Endometrium (tissue), 2 donors: ENCODE results near the gene LAMP5.

Experiments
- FAIRE-seq: peaks from 2 replicates; lab custom pipeline; 2012; peaks lifted over from hg19 to GRCh38; lab: Jason Lieb, UNC
- donor health status: control.
- donor health status: control.

LAMP5 gene

DNA sequence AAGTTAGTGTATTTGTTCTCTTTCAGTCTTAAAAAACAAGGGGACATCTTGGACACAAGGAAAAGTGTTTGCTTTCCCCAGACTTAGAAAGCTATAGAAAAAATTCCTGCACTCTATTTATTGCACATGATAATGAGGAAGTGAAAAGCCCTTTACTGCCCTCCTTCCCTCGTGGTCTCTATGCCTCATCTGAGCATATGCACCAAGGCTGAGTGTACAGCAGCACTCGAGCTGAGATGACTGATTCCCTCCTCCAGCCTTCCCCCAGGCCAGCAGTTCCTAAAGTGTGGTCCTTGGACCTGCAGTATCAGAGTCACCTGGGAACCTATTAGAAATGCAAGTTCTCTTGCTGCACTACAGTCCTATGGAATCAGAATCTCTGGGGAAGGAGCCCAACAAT, 14.3 kb upstream of the LAMP5 start:
- no peak for FAIRE-seq

GRCh38 chr20:9501473-9501872, 12.9 kb upstream of the LAMP5 start:
- no peak for FAIRE-seq

DNA sequence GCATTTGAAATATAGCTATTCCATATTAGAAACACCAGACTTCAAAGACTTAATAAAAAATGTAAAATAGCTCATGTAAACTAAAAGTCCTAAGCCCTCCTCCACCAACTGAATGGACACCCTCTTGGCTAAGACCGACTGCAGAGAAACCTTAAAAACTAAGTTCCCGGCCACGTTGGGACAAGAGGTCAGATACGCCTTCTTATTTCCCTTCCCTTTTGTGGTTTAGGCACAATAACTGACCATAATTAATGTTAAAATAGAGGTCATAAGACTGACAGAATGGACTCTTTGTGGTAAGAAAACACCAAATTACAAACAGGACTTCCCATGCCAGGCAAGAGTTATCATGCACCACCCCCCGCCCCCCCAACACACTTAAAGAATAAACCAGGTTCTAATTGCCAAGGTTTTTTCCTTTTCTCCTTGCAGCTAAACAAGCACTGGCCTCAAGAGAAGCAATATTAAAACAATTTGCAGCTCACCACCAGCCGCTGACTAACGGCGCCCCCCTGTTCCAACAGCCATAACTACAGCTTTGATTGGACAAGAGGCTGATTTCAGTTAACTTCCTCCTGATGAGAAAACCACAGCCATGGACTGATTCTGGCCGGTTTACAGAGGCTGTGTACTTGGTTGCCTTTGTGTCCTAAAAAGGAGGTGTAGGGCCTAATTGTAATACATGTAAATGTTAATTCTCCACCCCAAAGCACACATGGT, 10.7 kb upstream of the LAMP5 start:
- no peak for FAIRE-seq

GRCh38 chr20:9506280-9506821, 8.0 kb upstream of the LAMP5 start:
- no peak for FAIRE-seq

- no peak for FAIRE-seq
Measured at GRCh38 chr20:9506964-9507369, 7.4 kb upstream of the LAMP5 start.

- FAIRE-seq, result no peak
Measured at GRCh38 chr20:9507544-9508239, 6.7 kb upstream of the LAMP5 start.

DNA sequence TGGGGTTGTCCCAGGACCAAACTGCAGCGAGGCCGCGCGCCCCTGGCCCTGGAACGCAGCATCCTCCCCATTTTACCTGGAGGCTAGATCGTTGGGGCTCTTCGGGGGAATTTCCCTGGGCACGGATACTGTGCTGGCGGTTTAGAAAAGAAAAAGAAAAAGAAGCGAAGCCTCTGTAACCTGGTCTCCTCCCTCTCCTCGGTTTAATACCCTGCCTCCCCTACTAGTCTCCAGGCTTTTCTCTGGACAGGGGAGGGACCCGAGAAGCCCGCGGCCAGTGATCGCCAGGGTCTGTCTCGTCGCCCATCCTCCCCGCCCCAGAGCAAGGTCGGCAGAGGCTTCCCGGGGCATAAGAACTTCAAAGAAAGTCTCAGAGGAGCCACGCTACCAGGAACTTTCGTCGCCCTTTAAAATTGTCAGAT, 6.1 kb upstream of the LAMP5 start:
- FAIRE-seq, result no peak

DNA sequence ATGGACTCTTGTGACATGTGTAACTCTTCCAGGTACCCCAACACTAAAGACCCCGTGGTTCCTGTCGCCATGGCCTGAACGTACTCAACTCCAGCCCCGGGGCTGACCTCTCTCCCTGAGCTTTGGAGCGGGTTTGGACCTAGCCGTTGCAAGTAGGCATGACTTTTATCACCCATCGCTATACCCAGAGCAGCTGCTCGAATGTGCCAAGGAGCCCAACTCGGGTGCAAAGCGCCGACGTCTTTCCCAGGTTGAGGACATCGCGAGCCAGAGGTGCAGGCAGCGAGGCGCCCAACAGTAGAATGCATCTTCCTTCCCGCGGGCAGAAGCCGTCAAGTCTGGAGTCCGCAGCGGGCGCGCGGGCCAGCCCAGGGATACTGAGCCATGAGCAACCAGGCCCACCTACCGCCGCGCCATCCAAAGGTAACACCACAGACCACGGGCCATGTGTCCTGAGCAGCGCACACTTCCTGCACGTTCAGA, 5.7 kb upstream of the LAMP5 start:
- FAIRE-seq, result no peak

- no peak for FAIRE-seq
Measured at GRCh38 chr20:9509246-9509645, 5.1 kb upstream of the LAMP5 start.

- no peak for FAIRE-seq
Measured at GRCh38 chr20:9510911-9511310, 3.5 kb upstream of the LAMP5 start.

DNA sequence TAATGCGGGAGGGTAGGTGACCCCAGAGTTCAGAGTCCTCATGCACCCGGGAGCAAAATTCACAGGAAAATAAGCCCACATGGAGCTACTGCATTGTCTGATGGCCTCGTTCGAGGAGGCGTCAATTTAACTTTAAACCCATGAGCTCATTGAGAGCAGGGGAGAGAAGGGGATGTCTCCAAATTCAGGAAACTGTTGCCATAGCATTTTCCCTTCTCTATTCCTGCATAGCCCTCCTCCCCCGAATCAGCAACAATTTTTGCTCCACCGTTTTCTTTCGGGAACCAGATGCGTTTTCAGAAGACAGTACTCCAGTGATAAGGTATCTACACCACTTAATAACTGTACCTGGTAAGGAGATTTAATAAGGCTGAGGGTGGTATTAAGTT, 324 bp upstream of the LAMP5 start:
- no peak for FAIRE-seq

- no peak for FAIRE-seq
Measured at GRCh38 chr20:9515214-9515585, 810 bp downstream of the LAMP5 start.

DNA sequence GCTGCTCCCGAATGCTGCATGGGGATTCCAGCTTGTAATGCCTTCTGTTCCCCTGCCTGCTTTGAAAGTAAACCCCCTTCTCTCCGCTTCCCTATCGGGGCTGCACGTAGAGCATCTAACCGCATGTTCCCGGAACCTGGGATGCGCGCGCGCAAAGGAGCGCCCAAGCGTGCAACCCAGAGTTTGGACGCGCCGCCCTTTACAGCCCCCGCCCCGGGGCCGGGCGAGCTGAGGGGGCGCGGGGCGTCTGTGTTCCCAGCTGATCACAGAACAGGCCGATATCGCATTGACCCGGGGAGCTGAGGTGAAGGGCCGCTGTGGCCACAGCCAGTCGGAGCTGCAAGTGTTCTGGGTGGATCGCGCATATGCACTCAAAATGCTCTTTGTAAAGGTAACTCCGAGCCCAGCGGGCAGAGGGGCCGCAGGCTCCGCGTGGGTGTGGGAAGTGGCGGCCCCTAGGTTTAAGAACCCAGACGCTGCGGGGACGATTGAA, 1.4 kb downstream of the LAMP5 start:
- no peak for FAIRE-seq

DNA sequence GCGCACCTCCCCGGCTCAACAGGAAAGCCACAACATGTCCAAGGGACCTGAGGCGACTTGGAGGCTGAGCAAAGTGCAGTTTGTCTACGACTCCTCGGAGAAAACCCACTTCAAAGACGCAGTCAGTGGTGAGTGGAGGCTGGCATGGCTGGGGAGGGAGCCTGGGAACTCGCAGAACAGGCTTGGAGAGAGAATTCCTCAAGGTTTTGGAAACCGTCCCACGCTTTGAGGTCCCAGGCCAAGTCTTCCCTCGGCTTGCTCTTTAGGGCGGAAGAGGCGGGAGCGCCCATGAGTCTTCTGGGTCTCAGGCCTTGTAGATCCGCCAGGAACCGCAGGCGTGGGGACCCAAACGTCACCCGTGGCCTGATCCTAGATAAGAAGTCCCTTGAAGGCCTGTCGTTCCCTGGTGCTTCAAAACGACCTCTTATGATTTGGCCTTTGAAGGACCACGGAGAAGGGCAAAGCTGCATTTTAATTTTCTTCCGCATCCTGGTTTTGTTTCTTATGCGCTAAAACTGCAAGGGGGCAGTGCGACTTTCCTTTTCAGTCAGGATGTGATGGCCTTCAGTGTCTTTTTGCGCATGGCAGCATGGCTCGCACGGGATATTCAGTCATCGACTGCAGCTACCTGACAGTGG, 2.0 kb downstream of the LAMP5 start:
- no peak for FAIRE-seq

GRCh38 chr20:9517297-9518162, 3.1 kb downstream of the LAMP5 start:
- FAIRE-seq, result no peak

DNA sequence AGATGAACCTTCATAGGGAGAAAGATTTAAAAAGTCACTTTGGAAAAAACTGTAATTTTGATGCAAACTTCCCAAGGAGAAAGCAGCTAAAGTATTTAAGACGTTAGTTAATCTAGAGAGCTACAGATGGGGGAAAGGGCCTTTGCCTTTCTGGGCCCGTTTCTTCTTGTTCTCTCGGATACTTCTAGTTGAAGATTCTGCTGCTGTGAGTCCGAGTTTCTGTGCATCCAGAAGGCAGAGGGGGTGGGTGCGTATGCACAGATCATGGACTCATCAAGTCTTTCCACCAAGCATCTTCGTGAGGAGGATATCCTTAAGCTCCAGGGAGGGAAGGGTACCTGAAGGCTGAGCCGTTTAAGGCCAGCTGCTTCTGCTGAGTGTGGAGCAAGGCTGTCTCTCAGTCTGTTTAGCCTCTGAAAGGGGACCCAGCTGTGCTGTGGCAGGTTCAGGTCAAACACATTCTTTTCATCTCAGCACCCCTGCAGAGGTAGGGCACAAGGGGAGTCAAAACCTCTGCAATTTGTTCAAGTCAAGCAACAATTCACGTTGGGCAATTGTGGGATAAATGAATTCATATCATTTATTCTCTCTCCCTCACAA, 4.3 kb downstream of the LAMP5 start:
- no peak for FAIRE-seq

- no peak for FAIRE-seq
Measured at GRCh38 chr20:9520086-9520485, 5.7 kb downstream of the LAMP5 start.

GRCh38 chr20:9523636-9524035, 9.2 kb downstream of the LAMP5 start:
- no peak for FAIRE-seq

- FAIRE-seq, result peak; percentile 62
Measured at GRCh38 chr20:9531581-9531980, 17.2 kb downstream of the LAMP5 start.

DNA sequence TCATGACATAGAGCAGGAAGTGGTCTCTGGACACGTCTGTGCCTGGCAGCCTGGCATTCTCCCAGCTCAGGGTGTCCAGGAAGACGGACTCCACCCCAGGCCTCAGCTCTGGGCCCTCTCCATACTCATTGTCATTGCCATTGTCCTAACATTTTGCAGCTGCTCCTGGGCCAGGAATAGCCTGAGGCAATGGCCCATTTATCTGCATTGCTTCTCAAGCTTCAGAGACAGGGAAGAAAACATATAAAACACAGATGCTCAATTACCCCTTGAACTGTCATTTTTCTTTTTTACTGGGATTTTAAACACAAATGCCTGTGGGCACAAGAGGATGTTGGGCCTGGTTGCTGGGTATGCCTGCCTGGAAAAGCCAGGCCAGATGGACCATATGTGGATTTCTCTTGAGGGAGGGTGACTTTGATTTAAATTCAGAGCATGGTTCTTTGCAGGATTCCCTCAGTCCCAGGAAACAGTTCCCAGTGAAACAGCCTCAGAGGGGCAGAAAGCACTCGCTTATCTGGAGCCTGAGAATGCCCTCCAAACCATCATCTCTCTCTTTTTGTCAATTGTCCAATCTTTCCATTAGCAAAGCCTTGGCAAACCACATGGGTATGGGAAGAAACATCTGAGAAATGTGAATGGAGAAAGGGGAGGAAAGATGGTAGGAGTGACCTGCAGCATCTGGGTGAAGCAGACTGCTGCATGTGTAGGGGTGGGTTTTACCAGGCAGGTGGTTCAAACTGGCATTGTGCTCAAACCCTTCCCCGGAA, 17.9 kb downstream of the LAMP5 start:
- no peak for FAIRE-seq

- FAIRE-seq, result no peak
Measured at GRCh38 chr20:9534025-9534424, 19.6 kb downstream of the LAMP5 start.
